SKM-1 (cell line): ENCODE results near the gene GOLGA6L2.
"Not testable (repeated sequence)": the region's sequence is repeated elsewhere in the genome, so short reads cannot be mapped to it uniquely, and the experiment has no call there.

Experiments used
- DNase-seq: peaks from one replicate; lab custom pipeline; 2025; ENCODE audit not compliant: unreplicated experiment; lab: John Stamatoyannopoulos, UW

GOLGA6L2 gene

DNA sequence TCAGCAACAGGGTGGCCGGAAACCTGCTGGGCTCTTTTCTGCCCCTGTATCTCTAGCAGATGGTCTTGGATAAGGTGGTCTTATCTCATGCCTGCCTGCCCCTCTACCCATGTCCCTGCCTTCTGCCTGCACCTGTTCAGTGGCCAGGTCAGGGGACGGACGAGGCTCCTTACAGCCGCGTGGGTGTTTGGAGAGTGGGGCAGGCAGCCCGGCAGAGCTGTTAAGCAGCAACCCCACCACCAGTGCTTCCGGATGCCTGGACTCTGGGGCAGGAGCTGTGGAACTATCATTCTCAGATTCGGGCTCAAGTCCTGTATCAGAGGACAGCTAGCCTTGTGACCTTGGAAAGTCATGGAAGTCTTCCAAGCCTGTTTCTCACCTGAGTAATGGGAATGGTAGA, 21.7 kb downstream of the GOLGA6L2 start:
- not testable (repeated sequence) for DNase-seq

DNA sequence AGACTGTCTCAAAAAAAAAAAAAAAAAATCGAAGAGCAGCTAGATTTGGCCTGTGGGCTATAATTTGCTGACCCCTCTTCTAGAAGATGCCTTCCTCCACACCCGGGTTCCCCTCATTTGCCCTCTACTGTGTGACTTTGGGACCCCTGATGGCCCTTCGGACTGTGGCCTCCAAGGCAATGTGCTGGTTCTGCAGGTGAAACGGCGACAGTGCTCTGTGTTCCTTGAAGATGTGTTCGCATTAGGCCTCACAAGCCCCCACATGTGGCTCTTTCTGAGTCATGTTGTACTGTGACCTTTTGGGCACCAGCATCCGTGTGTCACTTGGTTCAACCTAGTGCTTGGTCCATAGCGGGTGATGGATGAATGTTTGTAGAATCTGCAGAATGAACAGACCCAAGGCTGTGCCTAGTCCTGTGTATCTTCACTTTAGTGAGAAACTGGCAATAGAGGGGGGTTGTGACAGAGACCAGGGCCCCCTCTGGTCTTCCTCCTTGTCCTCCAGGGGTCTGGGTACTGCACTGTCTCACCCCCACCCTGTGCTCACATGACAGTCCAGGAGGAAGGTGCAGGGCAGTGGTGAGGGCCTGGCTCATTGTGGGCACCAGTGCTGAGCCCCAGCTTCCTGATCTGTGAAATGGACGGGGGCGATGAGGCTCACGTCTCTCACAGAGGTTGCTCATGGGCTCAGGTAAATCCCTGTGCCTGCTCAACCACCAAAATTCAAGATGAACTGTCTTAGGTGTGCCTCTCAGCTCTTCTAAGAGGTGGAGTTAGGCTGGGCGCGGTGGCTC, 22.7 kb downstream of the GOLGA6L2 start:
- no peak for DNase-seq

GRCh38 chr15:23422946-23423708, 23.9 kb downstream of the GOLGA6L2 start:
- no peak for DNase-seq

DNA sequence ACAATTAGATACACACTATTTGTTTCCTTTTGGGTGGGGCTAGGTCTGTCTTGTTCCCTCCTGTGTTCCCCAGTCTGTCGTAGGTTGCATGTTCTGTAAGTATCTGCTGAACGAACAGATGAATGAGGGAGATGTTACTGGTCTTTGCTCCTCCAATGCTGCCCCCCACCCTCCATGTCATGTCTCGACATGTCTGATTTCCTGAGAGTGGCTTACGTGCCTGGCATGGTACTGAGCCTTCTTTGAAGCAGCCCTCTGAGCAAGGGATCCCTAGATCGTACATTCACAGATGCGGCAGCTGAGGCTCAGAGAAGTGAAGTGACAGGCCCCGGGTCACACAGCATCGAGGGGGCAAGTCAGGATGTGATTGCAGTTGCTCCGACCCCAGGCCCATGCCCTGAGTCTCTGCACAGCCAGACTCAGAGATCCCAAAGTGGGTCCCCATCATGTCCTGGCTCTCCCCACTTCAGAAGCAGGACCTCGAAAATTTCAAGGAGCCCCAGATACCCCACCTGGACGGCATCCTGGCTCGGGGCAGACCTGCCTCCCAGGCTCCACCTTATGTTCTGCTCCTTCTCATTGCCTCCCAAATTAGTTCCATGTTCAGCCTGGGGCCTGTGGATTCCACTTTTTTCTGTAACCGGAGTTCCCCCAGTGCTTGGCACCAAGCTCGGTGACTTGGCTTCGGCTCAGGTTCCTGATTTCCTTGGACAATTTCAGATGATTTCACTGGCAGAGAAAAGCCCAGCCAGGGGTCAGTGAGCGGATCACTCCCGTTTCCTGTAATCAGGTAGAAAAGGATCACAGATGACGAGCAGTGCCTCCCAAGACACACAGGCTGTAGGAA, 24.7 kb downstream of the GOLGA6L2 start:
- no peak for DNase-seq

- DNase-seq = no peak
Observed at GRCh38 chr15:23420806-23421575, 26.1 kb downstream of the GOLGA6L2 start.

- DNase-seq = no peak
Observed at GRCh38 chr15:23416349-23417276, 30.4 kb downstream of the GOLGA6L2 start.

- not testable (repeated sequence) for DNase-seq
Observed at GRCh38 chr15:23415866-23416265, 31.2 kb downstream of the GOLGA6L2 start.

- no peak for DNase-seq
Observed at GRCh38 chr15:23415321-23415865, 31.6 kb downstream of the GOLGA6L2 start.

GRCh38 chr15:23412881-23413600, 34.0 kb downstream of the GOLGA6L2 start:
- not testable (repeated sequence) for DNase-seq

- DNase-seq = no peak
Observed at GRCh38 chr15:23411841-23412240, 35.2 kb downstream of the GOLGA6L2 start.

GRCh38 chr15:23403550-23403949, 43.5 kb downstream of the GOLGA6L2 start:
- DNase-seq = no peak

- no peak for DNase-seq
Observed at GRCh38 chr15:23402544-23402943, 44.5 kb downstream of the GOLGA6L2 start.

- DNase-seq = no peak
Observed at GRCh38 chr15:23402140-23402539, 44.9 kb downstream of the GOLGA6L2 start.

- no peak for DNase-seq
Observed at GRCh38 chr15:23401627-23402026, 45.4 kb downstream of the GOLGA6L2 start.

DNA sequence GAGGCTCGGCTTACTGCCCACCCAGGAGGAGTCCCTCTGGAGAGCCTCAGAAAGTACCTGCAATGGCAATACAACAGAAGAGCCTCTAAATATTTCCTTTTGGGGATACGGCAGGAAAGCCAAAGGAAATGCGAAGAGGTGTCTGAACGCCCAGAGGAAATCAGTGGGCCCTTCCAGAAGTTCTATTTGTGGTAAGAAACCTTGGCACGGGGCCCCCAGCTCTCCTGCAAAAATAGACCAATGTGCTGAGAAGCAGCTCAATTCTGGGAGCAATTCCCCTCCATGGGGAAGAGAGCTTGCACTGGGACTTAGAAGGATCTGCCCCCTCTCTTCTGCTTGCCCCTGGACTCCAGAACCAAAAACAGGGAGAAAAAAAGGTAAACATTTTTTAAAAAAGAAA, 47.8 kb downstream of the GOLGA6L2 start:
- DNase-seq = not testable (repeated sequence)

DNA sequence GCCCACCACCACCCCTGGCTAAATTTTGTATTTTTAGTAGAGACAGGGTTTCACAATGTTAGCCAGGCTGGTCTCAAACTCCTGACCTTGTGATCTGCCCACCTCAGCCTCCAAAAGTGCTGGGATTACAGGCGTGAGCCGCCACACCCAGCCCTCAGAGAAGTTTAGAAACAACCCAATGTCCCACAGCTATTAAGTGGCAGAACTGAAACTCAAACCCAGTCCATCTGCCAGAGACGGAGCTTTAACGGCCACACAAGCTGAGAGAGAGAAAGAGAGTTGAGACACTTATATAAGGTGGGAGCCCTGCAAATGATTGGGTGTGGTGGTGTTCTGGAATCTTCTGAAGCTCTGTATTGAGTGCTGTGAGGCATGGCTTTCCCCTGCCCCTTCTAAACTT, 48.7 kb downstream of the GOLGA6L2 start:
- not testable (repeated sequence) for DNase-seq

DNA sequence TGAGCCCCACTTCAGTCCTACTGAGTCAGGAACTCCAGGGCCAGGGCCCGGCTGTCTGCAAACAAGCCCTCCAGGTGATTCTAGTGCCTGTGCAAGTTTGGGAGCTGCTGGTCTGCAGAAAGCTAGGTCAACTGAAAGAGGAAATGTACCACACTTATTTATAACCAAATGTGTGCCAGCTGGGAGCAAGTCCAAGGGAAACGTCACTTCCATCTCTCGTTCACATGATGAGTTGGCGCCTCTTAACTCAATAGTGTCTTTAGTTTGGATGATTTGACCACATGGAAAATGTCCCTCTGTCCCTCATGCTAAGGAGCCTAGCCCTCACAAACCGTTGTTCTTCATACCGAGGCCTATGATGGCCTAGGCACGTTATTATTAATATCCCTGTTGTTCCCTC, 49.3 kb downstream of the GOLGA6L2 start:
- DNase-seq = no peak

GRCh38 chr15:23395832-23396231, 51.2 kb downstream of the GOLGA6L2 start:
- DNase-seq = no peak
